ENCODE results near the gene OR4D9.

Gene OR4D9

GRCh38 chr11:59556917-59557348 is 45.6 kb downstream of the OR4D9 start:
- no peaks in the 10 kb centered on the region for H3K27me3 ChIP-seq (replicated peaks; ENCODE audit: control insufficient read depth, insufficient read depth, low read length)
- peak; percentile 42 for DNase-seq (ENCODE audit: extremely low read depth, insufficient read length)
- no peak for TF ChIP-seq CTCF (IDR thresholded peaks at IDR 0.05; ENCODE audit: insufficient read depth, low read length, poor library complexity, severe bottlenecking)
- peak overlapping the region; percentile 41 for H3K4me3 ChIP-seq (replicated peaks; ENCODE audit: low read depth, low read length)
- H3K36me3 ChIP-seq (ENCODE audit: control insufficient read depth, insufficient read depth, low read length): no peaks in the 10 kb centered on the region

- TF ChIP-seq CTCF (IDR thresholded peaks at IDR 0.05; ENCODE audit: insufficient read depth, low read length, poor library complexity, severe bottlenecking): no peak
- Histone ChIP-seq H3K36me3 (ENCODE audit: control insufficient read depth, insufficient read depth, low read length) (no peaks in the 10 kb centered on the region), H3K27me3 (replicated peaks; ENCODE audit: control insufficient read depth, insufficient read depth, low read length) (no peaks in the 10 kb centered on the region), H3K4me3 (replicated peaks; ENCODE audit: low read depth, low read length) (peak overlapping the region; percentile 51)
- DNase-seq (ENCODE audit: extremely low read depth, insufficient read length): no peak
These were observed 46.9 kb downstream of the OR4D9 start for GRCh38 chr11:59558270-59558643.

- no peaks in the 10 kb centered on the region for H3K27me3 ChIP-seq (replicated peaks; ENCODE audit: control insufficient read depth, insufficient read depth, low read length)
- H3K36me3 ChIP-seq (ENCODE audit: control insufficient read depth, insufficient read depth, low read length): no peaks in the 10 kb centered on the region
- no peak overlapping the region for H3K4me3 ChIP-seq (replicated peaks; ENCODE audit: low read depth, low read length)
- peak; percentile 31 for DNase-seq (ENCODE audit: extremely low read depth, insufficient read length)
- TF ChIP-seq CTCF (IDR thresholded peaks at IDR 0.05; ENCODE audit: insufficient read depth, low read length, poor library complexity, severe bottlenecking): no peak
These were observed 48.5 kb downstream of the OR4D9 start for GRCh38 chr11:59559886-59560285.

GRCh38 chr11:59560290-59560701 is 49.0 kb downstream of the OR4D9 start:
- no peak for TF ChIP-seq CTCF (IDR thresholded peaks at IDR 0.05; ENCODE audit: insufficient read depth, low read length, poor library complexity, severe bottlenecking)
- Histone ChIP-seq H3K4me3 (replicated peaks; ENCODE audit: low read depth, low read length) (peak overlapping the region; percentile 84), H3K27me3 (replicated peaks; ENCODE audit: control insufficient read depth, insufficient read depth, low read length) (no peaks in the 10 kb centered on the region), H3K36me3 (ENCODE audit: control insufficient read depth, insufficient read depth, low read length) (no peaks in the 10 kb centered on the region)
- DNase-seq (ENCODE audit: extremely low read depth, insufficient read length): no peak

GRCh38 chr11:59560702-59561473 is 49.5 kb downstream of the OR4D9 start:
- peak overlapping the region; percentile 84 for H3K4me3 ChIP-seq (replicated peaks; ENCODE audit: low read depth, low read length)
- peak; percentile 89 for DNase-seq (ENCODE audit: extremely low read depth, insufficient read length)

More at GRCh38 chr11:59560702-59561473, 49.5 kb downstream of the OR4D9 start:
- no peak for TF ChIP-seq CTCF (IDR thresholded peaks at IDR 0.05; ENCODE audit: insufficient read depth, low read length, poor library complexity, severe bottlenecking)
- H3K36me3 ChIP-seq (ENCODE audit: control insufficient read depth, insufficient read depth, low read length): no peaks in the 10 kb centered on the region
- no peaks in the 10 kb centered on the region for H3K27me3 ChIP-seq (replicated peaks; ENCODE audit: control insufficient read depth, insufficient read depth, low read length)
